ENCODE results near the gene SRPK2. TPM values are rescaled to one million over a fixed set of nuclear protein-coding genes. Genes with fewer than 3 reads are reported as not detected.
"Not testable (repeated sequence)": the region's sequence is repeated elsewhere in the genome, so short reads cannot be mapped to it uniquely, and the experiment has no call there.

The SRPK2 gene
- total RNA-seq, 1 donor from 2014 or later = 26.7 TPM

DNA sequence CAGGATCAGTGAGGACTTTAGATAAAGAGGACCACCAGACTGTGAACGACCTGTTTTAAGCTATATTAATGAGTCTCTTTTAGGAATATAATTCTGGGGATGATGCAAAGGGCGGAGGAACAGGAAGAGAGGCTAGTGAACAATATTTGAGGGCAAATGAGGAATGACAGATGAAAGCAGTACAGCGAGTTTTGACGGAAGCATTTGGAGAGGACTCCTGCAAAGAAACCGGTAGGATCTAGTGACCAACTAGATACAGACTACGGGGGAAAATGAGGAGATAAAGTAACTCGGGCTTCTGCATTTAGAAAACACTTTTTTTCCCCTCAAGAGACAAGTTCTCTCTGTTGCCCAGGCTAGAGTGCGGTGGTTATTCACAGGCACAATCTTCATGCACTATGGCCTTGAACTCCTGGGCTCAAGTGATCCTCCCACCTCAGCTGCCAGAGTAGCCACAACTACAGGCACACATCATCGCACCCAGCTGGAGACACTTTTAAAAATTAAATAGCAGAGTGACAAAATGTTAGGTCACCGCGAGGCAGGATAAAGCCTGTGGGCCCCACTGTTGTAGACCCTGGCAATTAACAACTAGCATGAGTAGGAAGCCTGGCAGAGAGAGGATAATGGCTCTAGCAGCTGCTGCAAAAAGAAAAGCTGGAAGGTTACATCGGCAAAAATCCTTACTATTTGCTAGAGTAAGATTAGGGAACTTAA lies 143.2 kb downstream of the SRPK2 start:
- H3K4me3 ChIP-seq (ENCODE audit: low read depth, low read length) = no peak overlapping the region
- no peak for DNase-seq (ENCODE audit: low read depth)
- TF ChIP-seq, protein P1, sequence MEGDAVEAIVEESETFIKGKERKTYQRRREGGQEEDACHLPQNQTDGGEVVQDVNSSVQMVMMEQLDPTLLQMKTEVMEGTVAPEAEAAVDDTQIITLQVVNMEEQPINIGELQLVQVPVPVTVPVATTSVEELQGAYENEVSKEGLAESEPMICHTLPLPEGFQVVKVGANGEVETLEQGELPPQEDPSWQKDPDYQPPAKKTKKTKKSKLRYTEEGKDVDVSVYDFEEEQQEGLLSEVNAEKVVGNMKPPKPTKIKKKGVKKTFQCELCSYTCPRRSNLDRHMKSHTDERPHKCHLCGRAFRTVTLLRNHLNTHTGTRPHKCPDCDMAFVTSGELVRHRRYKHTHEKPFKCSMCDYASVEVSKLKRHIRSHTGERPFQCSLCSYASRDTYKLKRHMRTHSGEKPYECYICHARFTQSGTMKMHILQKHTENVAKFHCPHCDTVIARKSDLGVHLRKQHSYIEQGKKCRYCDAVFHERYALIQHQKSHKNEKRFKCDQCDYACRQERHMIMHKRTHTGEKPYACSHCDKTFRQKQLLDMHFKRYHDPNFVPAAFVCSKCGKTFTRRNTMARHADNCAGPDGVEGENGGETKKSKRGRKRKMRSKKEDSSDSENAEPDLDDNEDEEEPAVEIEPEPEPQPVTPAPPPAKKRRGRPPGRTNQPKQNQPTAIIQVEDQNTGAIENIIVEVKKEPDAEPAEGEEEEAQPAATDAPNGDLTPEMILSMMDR (conservative IDR thresholded peaks at IDR 0.05; ENCODE audit: low read depth, low read length) = no peak

DNA sequence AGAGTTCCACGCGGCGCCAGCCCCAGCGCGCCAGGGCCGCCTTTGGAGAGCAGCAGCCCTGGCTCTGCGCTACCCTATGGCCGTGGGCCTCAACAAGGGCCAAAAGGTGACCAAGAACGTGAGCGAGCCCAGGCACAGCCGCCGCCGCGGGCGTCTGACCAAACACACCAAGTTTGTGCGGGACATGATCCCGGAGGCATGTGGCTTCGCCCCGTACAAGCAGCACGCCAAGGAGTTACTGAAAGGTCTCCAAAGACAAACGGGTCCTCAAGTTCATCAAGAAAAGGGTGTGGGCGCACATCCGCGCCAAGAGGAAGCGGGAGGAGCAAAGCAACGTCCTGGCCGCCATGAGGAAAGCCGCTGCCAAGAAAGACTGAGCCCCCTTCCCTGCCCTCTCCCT lies 144.1 kb downstream of the SRPK2 start:
- TF ChIP-seq, protein P1 (conservative IDR thresholded peaks at IDR 0.05; ENCODE audit: low read depth, low read length) = no peak

DNA sequence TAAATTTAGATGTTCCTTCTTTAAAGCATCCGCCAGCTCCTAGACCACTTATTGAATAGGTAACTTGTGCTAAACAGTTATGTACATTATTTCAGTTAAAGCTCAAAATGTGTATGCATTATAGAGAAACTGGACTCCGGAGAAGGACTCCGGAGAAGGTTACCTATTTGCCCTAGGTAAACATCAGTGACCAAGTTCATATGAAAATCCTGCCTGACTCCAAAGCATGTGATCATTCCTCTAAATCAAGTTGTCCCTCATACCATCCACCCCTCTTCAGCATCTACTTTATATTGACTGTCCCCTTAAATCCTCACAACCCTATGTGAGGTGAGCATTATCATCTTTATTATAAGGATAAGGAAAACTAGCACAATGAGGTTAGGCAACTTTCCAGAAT lies 147.5 kb downstream of the SRPK2 start:
- no peak overlapping the region for H3K4me3 ChIP-seq (ENCODE audit: low read depth, low read length)
- TF ChIP-seq, protein P1 (conservative IDR thresholded peaks at IDR 0.05; ENCODE audit: low read depth, low read length) = no peak
- no peak for DNase-seq (ENCODE audit: low read depth)

More for the DNA sequence above, 144.1 kb downstream of the SRPK2 start:
- no peak for DNase-seq (ENCODE audit: low read depth)
- H3K4me3 ChIP-seq (ENCODE audit: low read depth, low read length) = no peak overlapping the region

DNA sequence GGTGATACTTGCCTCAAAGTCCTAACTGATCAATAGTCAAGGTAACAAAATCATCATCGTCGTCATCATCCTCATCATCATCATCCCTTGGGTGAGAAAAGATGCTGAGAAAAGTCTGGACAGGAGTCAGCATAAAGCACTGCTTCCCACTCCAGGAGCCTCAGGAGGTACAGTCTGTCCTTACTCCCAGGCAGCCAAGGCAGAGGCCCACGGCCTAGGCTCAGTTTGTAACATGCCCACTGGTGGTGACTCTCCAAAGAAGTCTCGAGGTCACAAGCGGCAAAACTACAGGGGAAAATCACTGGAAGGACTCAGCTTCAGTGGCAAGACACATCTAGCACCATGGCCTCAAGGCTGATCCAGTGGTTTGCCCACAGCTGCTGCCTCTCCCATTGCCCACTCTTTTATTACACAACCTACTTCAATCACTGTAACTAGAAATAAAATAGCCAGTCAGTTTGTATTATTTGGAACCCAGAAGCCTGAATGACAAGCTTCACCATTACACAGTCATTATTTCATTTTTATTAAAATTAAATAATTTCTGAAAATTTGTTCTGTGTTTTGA lies 150.4 kb downstream of the SRPK2 start:
- no peak for DNase-seq (ENCODE audit: low read depth)

DNA sequence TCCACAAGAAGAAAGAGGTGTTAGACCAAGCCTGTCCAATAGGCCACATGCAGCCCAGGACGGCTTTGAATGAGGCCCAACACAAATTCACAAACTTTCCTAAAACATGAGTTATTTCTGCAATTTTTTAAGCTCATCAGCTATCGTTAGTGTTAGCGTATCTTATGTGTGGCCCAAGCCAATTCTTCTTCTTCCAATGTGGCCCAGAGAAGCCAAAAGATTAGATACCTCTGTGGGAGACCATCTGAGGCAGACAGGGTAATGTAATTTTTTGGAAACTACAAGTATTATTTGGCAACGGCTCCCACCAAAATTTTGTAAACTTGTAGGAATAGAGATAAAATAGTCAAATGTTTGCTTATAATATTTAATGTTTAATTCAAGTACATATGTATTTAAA lies 153.8 kb downstream of the SRPK2 start:
- TF ChIP-seq, protein P1 (conservative IDR thresholded peaks at IDR 0.05; ENCODE audit: low read depth, low read length) = no peak
- no peak overlapping the region for H3K4me3 ChIP-seq (ENCODE audit: low read depth, low read length)
- DNase-seq (ENCODE audit: low read depth) = no peak

More for the DNA sequence above, 150.4 kb downstream of the SRPK2 start:
- TF ChIP-seq, protein P1 (conservative IDR thresholded peaks at IDR 0.05; ENCODE audit: low read depth, low read length) = no peak
- no peak overlapping the region for H3K4me3 ChIP-seq (ENCODE audit: low read depth, low read length)

DNA sequence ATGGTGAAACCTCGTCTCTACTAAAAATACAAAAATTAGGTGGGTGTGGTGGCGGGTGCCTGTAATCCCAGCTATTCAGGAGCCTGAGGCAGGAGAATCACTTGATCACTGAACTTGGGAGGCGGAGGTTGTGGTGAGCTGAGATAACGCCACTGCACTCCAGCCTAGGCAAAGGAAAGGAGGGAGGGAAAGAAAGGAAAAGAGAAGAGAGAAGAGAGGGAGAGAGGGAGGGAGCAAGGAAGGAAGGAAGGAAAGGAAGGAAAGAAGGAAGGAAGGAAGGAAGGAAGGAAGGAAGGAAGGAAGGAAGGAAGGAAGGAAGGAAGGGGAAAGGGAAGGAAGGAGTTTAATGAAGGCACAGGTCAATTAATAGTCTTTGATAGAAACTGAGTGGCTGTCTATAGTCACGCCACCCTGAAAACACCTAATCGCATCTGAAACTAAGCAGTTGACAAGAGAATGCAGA lies 155.9 kb downstream of the SRPK2 start:
- DNase-seq (ENCODE audit: low read depth); H3K4me3 ChIP-seq (ENCODE audit: low read depth, low read length): not testable (repeated sequence)

DNA sequence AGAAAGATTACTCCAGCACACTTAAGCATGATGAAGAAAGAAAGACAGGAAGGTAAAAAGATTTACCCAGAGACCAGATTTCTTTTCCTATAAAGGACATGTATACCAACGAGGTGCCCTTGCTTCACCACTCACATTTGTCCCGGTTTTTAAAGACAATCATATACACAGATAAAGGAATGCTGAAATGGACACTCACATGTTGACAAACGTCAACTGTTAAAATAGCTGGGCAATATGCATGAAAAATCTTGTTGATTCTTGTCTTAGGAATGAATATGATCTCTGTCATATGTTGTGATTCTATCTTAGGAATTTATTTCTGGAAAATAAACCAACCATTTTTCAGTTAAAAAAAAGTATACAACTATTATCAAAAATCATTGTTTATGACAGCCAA lies 158.2 kb downstream of the SRPK2 start:
- TF ChIP-seq, protein P1 (conservative IDR thresholded peaks at IDR 0.05; ENCODE audit: low read depth, low read length) = no peak
- no peak for DNase-seq (ENCODE audit: low read depth)
- H3K4me3 ChIP-seq (ENCODE audit: low read depth, low read length) = no peak overlapping the region

Measured in epithelial cell of proximal tubule (primary cell).